Hepatocyte (in vitro differentiated cells): Measurements from ENCODE around the gene APAF1.

ENCODE experiments used
- EZH2 ChIP-seq: fragments of 200-600 bp; sonication (generic); IDR thresholded peaks from 2 replicates; pipeline ENCODE4 v1.6.1; 2016; ENCODE audit warnings: antibody characterized with exemption, mild to moderate bottlenecking, borderline replicate concordance
- TF ChIP-seq, protein P1 (sequence below): fragments of 200-600 bp; sonication (generic); IDR thresholded peaks from 2 replicates; pipeline ENCODE4 v1.5.1; 2016; ENCODE audit warnings: antibody characterized with exemption, mild to moderate bottlenecking; ENCODE audit not compliant: poor library complexity

DNA sequence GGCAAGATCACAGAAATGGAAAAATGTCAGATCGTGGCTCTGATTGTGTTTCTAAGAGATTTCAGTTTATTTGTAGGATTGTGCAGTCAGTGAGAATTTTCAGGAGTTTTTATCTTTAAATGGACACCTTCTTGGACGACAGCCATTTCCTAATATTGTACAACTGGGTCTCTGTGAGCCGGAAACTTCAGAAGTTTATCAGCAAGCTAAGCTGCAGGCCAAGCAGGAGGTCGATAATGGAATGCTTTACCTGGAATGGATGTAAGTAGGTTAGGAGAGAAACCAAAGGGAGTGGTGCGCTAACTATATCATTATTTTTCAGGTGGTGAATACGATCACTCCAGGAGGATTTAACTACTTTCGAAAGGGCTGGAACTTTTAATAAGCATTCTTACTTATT, 26.4 kb downstream of the APAF1 start:
- TF ChIP-seq, protein P1, sequence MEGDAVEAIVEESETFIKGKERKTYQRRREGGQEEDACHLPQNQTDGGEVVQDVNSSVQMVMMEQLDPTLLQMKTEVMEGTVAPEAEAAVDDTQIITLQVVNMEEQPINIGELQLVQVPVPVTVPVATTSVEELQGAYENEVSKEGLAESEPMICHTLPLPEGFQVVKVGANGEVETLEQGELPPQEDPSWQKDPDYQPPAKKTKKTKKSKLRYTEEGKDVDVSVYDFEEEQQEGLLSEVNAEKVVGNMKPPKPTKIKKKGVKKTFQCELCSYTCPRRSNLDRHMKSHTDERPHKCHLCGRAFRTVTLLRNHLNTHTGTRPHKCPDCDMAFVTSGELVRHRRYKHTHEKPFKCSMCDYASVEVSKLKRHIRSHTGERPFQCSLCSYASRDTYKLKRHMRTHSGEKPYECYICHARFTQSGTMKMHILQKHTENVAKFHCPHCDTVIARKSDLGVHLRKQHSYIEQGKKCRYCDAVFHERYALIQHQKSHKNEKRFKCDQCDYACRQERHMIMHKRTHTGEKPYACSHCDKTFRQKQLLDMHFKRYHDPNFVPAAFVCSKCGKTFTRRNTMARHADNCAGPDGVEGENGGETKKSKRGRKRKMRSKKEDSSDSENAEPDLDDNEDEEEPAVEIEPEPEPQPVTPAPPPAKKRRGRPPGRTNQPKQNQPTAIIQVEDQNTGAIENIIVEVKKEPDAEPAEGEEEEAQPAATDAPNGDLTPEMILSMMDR, result no peak
- no peak for TF ChIP-seq EZH2
